Ovary (tissue), 9 donors: ENCODE results near the gene TCF12. TPM values are rescaled to one million over a fixed set of nuclear protein-coding genes. Genes with fewer than 3 reads are reported as not detected.

Experiments
- DNase-seq, 5 donors: peaks; one replicate each; pipeline ENCODE4 v3.0.0-alpha.2; 2019 to 2020
- H3K27ac ChIP-seq, 2 donors: fragments of 200-600 bp; one replicate each; pipeline versions ENCODE4 v1.5.1 to v1.8.0; 2019 to 2022
- H3K27me3 ChIP-seq: fragments of 200-600 bp; one replicate; pipeline ENCODE4 v1.8.0; 2022
- H3K36me3 ChIP-seq: fragments of 200-600 bp; sonication (generic); one replicate; pipeline ENCODE4 v1.5.1; 2019
- H3K4me1 ChIP-seq: one replicate; pipeline ENCODE4 v1.8.1; 2013; ENCODE audit warnings: mild to moderate bottlenecking, moderate library complexity; ENCODE audit not compliant: insufficient read depth
- H3K4me3 ChIP-seq: fragments of 200-600 bp; sonication (generic); one replicate; pipeline ENCODE4 v1.5.1; 2017
- H3K9me3 ChIP-seq, 2 donors: fragments of 200-600 bp in 1 of 2; sonication (generic) in 1 of 2; one replicate each; pipeline versions ENCODE4 v1.5.1 to v1.8.1; 2013 to 2019; ENCODE audit warnings: mild to moderate bottlenecking in 1 of 2, moderate library complexity in 1 of 2
- EP300 ChIP-seq: sonication (generic); formaldehyde crosslinking; IDR thresholded peaks from one replicate; pipeline ENCODE4 v1.6.1; 2017; ENCODE audit warnings: antibody characterized with exemption
- POLR2A ChIP-seq: fragments of 450-650 bp; IDR thresholded peaks from one replicate; pipeline ENCODE4 v1.6.1; 2017; ENCODE audit warnings: antibody characterized with exemption, mild to moderate bottlenecking, moderate library complexity
- WGBS, 3 donors: extraction: QIAGEN DNeasy Blood & Tissue Kit in 1 of 3; methylation state at CpG; one replicate each; pipeline versions ENCODE4 v1.1.5 to v1.1.7; 2013 to 2017; 5-methylcytosine and 5-hydroxymethylcytosine counted together
- intact Hi-C, 4 donors: fragments of 100-400 bp; cut with DNase I; formaldehyde crosslinking; loops; one replicate each; pipeline versions ENCODE4 v1.11.0 to v1.15.1; 2022 to 2023
- polyA plus RNA-seq, 2 donors: library from polyadenylated mRNA; stranded (reverse); fragments of 200-250 nt in 1 of 2; fragments of 350-450 nt in 1 of 2; fragmentation: Illumina TruSeq in 1 of 2; extraction: RNeasy Lipid Tissue Mini Kit (QIAGEN cat#74804) in 1 of 2; gene quantifications; one replicate each; pipeline ENCODE4 v1.2.3, GENCODE V29; 2013 to 2014
- total RNA-seq, 7 donors: library from RNA; depleted of rRNA in 2 of 7; stranded (reverse); fragments of >200 nt in 2 of 7; fragmentation: NEBNext Ultra II Directional in 3 of 7; extraction: Animal tissue kit (Norgen Biotek cat#: 25700) in 3 of 7; gene quantifications; one replicate each; pipeline versions ENCODE4 v1.1.0 to v1.2.4, GENCODE V29; 2016 to 2023
- TF ChIP-seq, protein P1 (sequence below), 3 donors: fragments of 450-650 bp in 2 of 3; fragments of 200-600 bp in 1 of 3; IDR thresholded peaks; one replicate each; pipeline versions ENCODE4 v1.5.1 to v1.8.0; 2016 to 2022; ENCODE audit warnings: antibody characterized with exemption in 3 of 3, mild to moderate bottlenecking in 1 of 3
- donor health status: DM: no; HTN: no; CAD: no; lungs with moderate emphysema.
- donor health status: DM: no; HTN: no; CAD: no.
- donor health status: Bipolar disorder and iron deficiency.
- donor health status: DM: yes; HTN: yes; CAD: no.
- donor health status: DM: no; HTN: no; CAD: no.
- donor health status: DM: yes; HTN: yes; CAD: no.

TCF12 gene
- total and polyA plus RNA-seq, 9 donors = 28.6 to 150 (median 116) TPM

DNA sequence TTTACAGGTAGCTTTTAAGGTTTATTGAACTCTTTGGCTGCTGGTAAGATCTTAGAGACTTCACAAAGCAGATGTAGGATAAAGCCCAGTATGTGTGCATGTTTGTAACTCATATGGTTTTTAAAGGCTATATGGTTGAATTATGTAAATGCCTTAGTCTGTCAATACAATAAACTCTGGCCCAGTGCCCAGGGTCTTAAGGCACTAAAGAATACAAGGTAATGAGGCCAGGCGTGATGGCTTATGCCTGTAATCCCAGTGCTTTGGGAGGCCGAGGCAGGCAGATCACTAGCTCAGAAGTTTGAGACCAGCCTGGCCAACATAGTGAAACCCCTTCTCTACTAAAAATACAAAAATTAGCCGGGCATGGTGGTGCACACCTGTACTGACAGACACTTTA, 287.6 kb downstream of the TCF12 start:
- 93 to 98% (median 95%) methylated on average over 3 of the region's 3 CpGs for WGBS, 3 donors
- Histone ChIP-seq H3K27ac (no peak overlapping the region), H3K4me1 (no peaks in the 10 kb centered on the region), H3K9me3 (no peaks in the 10 kb centered on the region), H3K4me3 (no peak overlapping the region), H3K36me3 (no peaks in the 10 kb centered on the region), H3K27me3 (no peaks in the 10 kb centered on the region)
- TF ChIP-seq POLR2A = no peak
- TF ChIP-seq, protein P1, sequence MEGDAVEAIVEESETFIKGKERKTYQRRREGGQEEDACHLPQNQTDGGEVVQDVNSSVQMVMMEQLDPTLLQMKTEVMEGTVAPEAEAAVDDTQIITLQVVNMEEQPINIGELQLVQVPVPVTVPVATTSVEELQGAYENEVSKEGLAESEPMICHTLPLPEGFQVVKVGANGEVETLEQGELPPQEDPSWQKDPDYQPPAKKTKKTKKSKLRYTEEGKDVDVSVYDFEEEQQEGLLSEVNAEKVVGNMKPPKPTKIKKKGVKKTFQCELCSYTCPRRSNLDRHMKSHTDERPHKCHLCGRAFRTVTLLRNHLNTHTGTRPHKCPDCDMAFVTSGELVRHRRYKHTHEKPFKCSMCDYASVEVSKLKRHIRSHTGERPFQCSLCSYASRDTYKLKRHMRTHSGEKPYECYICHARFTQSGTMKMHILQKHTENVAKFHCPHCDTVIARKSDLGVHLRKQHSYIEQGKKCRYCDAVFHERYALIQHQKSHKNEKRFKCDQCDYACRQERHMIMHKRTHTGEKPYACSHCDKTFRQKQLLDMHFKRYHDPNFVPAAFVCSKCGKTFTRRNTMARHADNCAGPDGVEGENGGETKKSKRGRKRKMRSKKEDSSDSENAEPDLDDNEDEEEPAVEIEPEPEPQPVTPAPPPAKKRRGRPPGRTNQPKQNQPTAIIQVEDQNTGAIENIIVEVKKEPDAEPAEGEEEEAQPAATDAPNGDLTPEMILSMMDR (IDR thresholded peaks at IDR 0.05) = no peak
- no peak for TF ChIP-seq EP300
- intact Hi-C loops = no loop called here
- DNase-seq = no peak

DNA sequence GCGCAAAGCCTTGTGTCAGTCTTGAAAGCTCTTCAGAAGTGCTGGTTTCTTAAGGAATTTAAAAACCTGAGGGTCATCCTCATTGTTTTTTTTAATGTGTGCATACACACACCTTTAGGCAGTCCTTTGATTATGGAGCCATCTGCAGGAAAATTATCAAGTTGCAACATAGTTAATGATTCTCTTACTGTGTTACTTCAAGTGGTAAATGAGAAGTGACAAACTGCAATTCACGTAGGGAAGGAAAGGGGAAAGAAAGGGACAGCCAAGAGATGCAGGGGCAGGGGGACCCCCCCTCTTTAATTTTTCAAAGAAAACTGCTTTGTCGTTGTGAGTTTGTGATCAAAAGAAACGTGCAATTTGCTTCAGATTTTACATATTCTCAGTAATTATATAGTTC, 295.4 kb downstream of the TCF12 start:
- Histone ChIP-seq H3K27me3 (no peaks in the 10 kb centered on the region), H3K4me1 (peaks cover 1% of the 10 kb centered on the region), H3K9me3 (no peaks in the 10 kb centered on the region), H3K36me3 (no peaks in the 10 kb centered on the region), H3K4me3 (no peak overlapping the region), H3K27ac (no peak overlapping the region)
- no peak for TF ChIP-seq POLR2A
- TF ChIP-seq, protein P1 (IDR thresholded peaks at IDR 0.05) = peak; percentile 17 to 50 (median 41)
- no peak for DNase-seq
- 26 to 35% (median 31%) methylated on average over 4 of the region's 4 CpGs for WGBS, 3 donors
- intact Hi-C loops = loop anchor here in 2 of 4 donors (10.0 kb wide), 2 partner anchors 59 to 719 kb away; no protein-coding TSS in a partner anchor

DNA sequence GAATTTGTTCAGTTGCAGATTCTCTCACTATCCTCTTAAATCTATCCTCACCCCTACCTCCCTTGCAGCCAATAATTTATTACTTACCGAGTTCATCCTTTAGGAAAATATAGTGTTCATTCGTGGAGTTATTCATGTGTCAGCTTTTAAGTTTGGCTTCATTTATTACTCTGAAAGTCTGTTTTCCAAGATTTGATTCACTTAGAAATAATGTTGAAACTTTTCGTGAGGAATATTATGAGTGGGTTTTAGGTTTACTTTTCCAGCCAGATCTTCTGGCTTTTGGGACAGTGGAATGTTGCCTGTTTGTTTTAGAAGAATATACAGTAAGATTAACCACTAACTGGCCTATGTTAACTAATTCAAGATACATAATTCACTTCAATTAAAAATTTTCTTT, 296.9 kb downstream of the TCF12 start:
- TF ChIP-seq, protein P1 (IDR thresholded peaks at IDR 0.05) = no peak
- TF ChIP-seq EP300 = no peak
- no peak for TF ChIP-seq POLR2A
- Histone ChIP-seq H3K9me3 (no peaks in the 10 kb centered on the region), H3K4me1 (peaks cover 4% of the 10 kb centered on the region), H3K27me3 (no peaks in the 10 kb centered on the region), H3K27ac (no peak overlapping the region), H3K4me3 (no peak overlapping the region), H3K36me3 (no peaks in the 10 kb centered on the region)
- intact Hi-C loops = loop anchor here in 2 of 4 donors (10.0 kb wide), 2 partner anchors 61 to 721 kb away; no protein-coding TSS in a partner anchor
- WGBS, 3 donors = 9 to 13% (median 12%) methylated on average over 3 of the region's 3 CpGs
- no peak for DNase-seq

DNA sequence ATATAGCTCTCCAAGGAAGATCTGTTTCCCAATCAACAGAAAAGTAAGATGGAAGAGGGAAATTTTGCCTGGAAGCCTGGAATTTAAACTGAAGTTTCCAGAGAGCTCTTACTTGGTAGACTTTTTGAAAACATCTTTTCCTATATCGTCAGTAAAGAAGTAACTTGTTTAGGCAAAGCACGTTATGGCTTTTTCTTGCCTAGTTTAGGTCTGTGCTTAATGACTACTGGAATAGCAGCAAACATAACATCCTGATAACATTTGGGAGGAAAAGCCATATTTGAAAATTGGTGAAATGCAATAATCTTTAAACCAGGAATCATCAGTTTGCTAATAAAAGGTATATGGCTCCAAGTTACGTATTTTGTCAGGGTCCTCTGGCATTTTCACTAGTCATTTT, 297.4 kb downstream of the TCF12 start:
- H3K27ac ChIP-seq = no peak overlapping the region
- no peak overlapping the region for H3K4me3 ChIP-seq
- no peak for DNase-seq
- intact Hi-C loops = loop anchor here in 2 of 4 donors (10.0 kb wide), 2 partner anchors 61 to 721 kb away; no protein-coding TSS in a partner anchor
- 28 to 37% (median 32%) methylated on average over 3 of the region's 3 CpGs for WGBS, 3 donors
- H3K4me1 ChIP-seq = peaks cover 4% of the 10 kb centered on the region
- TF ChIP-seq POLR2A (no peak), EP300 (no peak)
- TF ChIP-seq, protein P1 (IDR thresholded peaks at IDR 0.05) = no peak
- H3K9me3 ChIP-seq = no peaks in the 10 kb centered on the region
- no peaks in the 10 kb centered on the region for H3K27me3 ChIP-seq
- H3K36me3 ChIP-seq = no peaks in the 10 kb centered on the region
